NCI-H510A treated with DMSO at 0.1 percent for 48 hours (cell line): Measurements from ENCODE around the gene ORC5.
"Not testable (repeated sequence)": the region's sequence is repeated elsewhere in the genome, so short reads cannot be mapped to it uniquely, and the experiment has no call there.

Experiments
- DNase-seq: peaks from one replicate; lab custom pipeline; 2025; lab: John Stamatoyannopoulos, UW

The ORC5 gene

DNA sequence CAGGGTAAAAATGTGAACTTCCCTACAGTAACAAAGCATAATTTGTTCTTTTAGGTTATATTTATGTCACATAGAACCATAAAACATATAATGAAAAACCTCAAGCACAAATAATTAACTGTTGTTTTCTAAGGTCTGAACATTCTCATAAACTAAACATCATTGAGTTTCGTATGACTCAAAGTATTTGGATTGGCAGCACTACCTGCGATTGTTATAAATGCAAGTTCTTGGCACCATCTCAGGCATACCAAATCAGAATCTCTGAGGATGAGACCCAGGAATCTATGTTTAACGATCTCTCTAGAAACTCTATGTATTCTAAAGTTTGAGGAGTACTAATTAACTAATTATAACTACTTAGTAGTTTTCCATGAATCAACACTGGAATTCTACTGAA, 22.5 kb downstream of the ORC5 start:
- no peak for DNase-seq

GRCh38 chr7:104179178-104179577, 28.6 kb downstream of the ORC5 start:
- DNase-seq, result no peak

DNA sequence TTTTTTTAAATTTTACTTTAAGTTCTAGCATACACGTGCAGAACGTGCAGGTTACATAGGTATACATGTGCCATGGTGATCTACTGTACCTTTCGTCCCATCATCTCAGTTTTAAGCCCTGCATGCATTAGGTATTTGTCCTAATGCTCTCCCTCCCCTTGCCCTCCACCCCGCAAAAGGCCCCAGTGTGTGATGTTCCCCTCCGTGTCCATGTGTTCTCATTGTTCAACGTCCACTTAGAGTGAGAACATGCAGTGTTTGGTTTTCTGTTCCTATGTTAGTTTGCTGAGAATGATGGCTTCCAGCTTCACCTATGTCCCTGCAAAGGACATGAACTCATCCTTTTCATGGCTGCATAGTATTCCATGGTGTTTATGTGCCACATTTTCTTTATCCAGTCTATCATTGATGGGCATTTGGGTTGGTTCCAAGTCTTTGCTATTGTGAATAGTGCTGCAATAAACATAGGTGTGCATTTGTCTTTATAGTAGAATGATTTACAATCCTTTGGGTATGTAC, 30.2 kb downstream of the ORC5 start:
- DNase-seq, result not testable (repeated sequence)

GRCh38 chr7:104176332-104176731, 31.5 kb downstream of the ORC5 start:
- no peak for DNase-seq

DNA sequence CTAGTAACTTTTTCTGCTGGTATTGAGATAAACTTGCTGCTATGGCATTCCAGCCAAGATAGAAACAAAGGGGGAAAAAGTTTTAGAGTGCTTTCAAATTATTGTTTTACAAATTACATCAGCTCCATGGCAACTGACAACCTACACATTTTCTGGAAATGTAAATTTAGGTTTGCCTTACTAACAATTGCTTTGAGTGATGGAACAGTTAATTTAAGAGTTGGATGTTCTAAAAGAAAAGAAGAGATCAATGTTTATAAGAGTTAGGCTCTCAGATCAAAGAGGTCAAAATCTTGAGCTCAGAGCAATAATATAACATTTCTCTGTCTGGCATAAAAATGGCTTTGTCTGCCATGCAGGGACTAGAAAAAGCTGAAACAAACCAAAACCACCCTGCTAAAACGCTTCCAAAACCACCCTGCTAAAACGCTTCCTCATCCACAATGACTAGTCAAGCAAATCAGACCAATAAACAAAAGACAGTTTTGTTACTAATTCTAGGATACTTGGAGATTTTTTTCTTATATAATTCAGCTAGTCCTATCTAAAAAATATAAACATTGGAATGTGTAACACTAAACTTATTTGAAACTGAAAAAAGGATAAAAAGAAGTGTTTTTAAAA, 32.3 kb downstream of the ORC5 start:
- DNase-seq, result no peak

GRCh38 chr7:104174798-104175197, 33.0 kb downstream of the ORC5 start:
- no peak for DNase-seq

GRCh38 chr7:104162081-104162480, 45.7 kb downstream of the ORC5 start:
- no peak for DNase-seq

- DNase-seq, result no peak
Measured at GRCh38 chr7:104161244-104161643, 46.6 kb downstream of the ORC5 start.

DNA sequence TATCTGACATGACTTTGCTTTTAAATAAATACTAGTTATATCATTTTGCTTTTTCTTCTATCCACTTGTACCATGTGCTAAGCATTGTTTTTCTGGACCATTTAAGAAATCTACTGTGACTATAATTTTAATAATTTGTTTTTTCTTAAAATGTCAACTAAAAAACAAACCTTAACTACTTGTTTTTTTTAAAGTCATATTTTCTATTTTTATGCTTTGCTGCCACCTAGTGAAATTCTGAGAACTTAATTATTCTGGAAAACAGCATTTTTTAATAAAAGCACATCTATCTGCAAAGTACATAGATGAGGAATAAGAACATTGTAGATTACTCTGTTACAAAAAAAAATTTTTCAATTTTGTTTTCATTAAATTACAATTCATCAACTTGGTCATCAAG, 47.4 kb downstream of the ORC5 start:
- DNase-seq, result no peak

DNA sequence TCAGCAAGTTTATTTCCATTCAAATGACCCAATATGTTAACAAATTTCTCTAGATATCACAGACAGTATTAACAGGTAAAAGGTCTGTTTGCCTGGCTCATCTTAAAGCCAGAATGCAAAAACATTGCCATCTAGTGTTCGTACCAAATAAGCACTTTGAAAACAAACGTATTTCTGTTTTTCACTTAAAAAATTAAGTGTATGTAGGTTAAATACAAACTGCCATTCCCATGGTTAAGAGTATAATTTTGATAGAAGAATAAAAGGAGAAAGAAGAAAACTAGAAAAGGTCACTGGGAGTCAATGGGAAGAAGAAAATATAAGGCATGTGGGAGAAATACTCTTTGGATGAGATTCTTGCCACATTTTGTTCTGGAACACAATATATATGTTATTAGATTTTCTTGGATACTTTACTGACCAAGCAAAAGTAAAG, 51.0 kb downstream of the ORC5 start:
- DNase-seq, result peak; percentile 32

GRCh38 chr7:104153287-104153686, 54.5 kb downstream of the ORC5 start:
- DNase-seq, result no peak

DNA sequence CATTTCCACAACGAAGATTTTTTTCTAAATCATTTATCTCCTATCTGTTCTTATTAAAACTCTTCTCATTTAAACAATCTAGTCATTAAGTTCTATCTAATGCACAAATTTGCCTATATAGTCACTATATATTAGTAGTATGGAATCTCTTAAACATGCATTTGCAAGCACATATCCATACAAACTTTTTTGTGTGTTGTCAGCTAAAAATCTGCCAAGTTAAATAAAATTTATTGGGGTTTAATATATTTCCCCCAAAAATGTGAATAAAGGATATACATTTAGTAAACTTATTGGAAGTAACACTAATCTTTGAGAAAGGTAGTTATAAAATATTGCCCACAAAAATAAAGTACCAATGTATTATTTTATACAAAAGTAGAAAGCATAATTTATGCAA, 55.3 kb downstream of the ORC5 start:
- DNase-seq, result no peak

- no peak for DNase-seq
Measured at GRCh38 chr7:104150470-104150869, 57.3 kb downstream of the ORC5 start.

GRCh38 chr7:104149822-104150221, 58.0 kb downstream of the ORC5 start:
- DNase-seq, result no peak

GRCh38 chr7:104142147-104142546, 65.7 kb downstream of the ORC5 start:
- no peak for DNase-seq

DNA sequence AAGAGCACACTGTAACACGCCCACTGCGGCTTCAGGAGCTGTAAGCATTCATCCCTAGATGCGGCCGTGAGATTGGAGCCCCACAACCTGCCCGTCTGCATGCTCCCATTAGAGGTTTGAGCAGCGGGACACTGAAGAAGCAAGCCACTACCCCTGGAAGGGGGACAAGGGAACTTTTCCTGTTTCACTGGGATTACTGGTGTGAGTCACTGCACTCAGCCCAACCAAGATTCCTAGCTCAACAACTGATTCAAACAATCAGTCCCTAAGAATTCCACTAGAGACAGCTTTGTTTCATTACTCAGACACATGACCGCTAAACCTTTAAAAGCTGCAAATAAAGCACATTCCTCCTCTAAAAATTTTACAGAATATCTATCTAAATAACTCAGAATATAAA, 69.8 kb downstream of the ORC5 start:
- no peak for DNase-seq

GRCh38 chr7:104137511-104137910, 70.3 kb downstream of the ORC5 start:
- no peak for DNase-seq

DNA sequence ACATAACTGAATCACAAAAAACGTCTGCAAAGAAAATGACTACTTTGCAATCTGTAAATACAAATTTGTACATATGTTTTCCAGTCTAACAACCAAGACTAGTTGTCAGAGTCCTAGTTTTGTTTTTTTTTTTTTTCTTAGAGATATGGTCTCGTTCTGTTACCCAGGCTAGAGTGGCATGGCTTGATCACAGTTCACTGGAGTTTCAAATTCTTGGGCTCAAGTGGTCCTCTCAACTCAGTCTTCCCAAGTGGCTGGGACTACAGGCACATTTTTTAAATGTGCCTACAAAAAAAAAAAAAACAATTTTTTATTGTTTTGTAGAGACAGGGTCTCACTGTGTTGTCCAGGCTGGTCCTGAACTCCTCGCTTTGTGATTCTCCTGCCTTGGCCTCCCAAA, 70.8 kb downstream of the ORC5 start:
- DNase-seq, result no peak

DNA sequence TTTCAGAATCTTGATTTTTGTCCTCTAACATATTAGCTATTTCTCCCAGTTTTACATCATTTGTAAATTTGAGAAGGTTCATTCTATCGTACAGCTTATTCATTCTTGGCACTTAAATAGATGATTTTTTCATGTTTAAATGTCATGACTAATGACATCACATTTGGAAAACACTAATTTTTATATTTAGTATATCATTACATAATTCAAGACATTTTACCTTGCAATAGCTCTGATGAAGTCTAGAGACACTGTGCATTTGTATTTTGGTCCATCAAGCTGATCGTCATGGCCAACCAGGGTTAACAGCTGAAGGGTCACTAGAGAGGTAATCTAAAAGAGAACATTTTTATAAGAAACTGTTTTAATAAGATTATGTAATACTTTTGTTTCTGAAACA, 71.3 kb downstream of the ORC5 start:
- no peak for DNase-seq

GRCh38 chr7:104135760-104136558, 71.9 kb downstream of the ORC5 start:
- DNase-seq, result no peak

GRCh38 chr7:104133238-104133637, 74.6 kb downstream of the ORC5 start:
- DNase-seq, result no peak

DNA sequence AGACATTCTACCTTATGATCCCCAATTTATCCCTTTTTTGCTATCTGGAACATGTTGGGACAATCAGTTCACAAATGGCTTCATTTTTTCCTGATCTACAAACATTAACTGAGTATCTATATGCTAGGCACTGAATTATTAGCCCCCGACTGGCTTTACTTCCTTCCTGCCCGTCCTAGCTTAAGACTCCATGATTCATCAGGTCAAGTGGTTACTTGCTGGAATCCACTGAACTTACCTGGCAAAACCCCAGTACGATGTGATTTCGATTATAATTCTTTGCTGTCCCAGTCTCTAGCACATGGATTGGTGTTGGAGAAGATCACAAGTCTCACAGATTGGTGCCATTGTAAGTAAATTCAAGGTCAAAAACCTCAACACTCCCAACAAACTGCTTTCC, 77.1 kb downstream of the ORC5 start:
- DNase-seq, result no peak

GRCh38 chr7:104127204-104127603, 80.6 kb downstream of the ORC5 start:
- DNase-seq, result no peak
